ENCODE results near the gene CEP290. TPM values are rescaled to one million over a fixed set of nuclear protein-coding genes. Genes with fewer than 3 reads are reported as not detected.

Gene CEP290
- total and polyA plus RNA-seq, 2 experiments from 2014 or later: 12.1 to 17.0 TPM

- DNase-seq (ENCODE audit: low spot score): no peak
- no peak overlapping the region for H2AFZ ChIP-seq
- no peaks in the 10 kb centered on the region for H4K20me1 ChIP-seq (ENCODE audit: insufficient read depth, poor library complexity, severe bottlenecking)
- no peaks in the 10 kb centered on the region for H3K27me3 ChIP-seq
- H3K4me2 ChIP-seq: no peak overlapping the region
- no peak overlapping the region for H3K27ac ChIP-seq
- H3K4me1 ChIP-seq (ENCODE audit: insufficient read depth): no peaks in the 10 kb centered on the region
- no peaks in the 10 kb centered on the region for H3K9me3 ChIP-seq (ENCODE audit: low read depth)
- no peak overlapping the region for H3K4me3 ChIP-seq
- no peaks in the 10 kb centered on the region for H3K9me2 ChIP-seq (replicated peaks; ENCODE audit: insufficient read depth)
- TF ChIP-seq EZH2phosphoT487 (IDR thresholded peaks at IDR 0.05; ENCODE audit: low read depth, severe bottlenecking, unreplicated experiment) (no peak), CTCF (IDR thresholded peaks at IDR 0.05; ENCODE audit: poor library complexity) (no peak), EZH2 (IDR thresholded peaks at IDR 0.05; ENCODE audit: borderline replicate concordance) (no peak)
- H3K36me3 ChIP-seq (replicated peaks; ENCODE audit: insufficient read depth, low read depth): no peaks in the 10 kb centered on the region
- H3K79me2 ChIP-seq: no peaks in the 10 kb centered on the region
Observed at GRCh38 chr12:88185988-88186387, 44.1 kb upstream of the CEP290 start.

GRCh38 chr12:88185279-88185678 lies 43.4 kb upstream of the CEP290 start:
- Histone ChIP-seq H3K27ac (no peak overlapping the region), H3K9me3 (ENCODE audit: low read depth) (no peaks in the 10 kb centered on the region), H3K36me3 (replicated peaks; ENCODE audit: insufficient read depth, low read depth) (no peaks in the 10 kb centered on the region), H3K4me1 (ENCODE audit: insufficient read depth) (no peaks in the 10 kb centered on the region), H3K79me2 (no peaks in the 10 kb centered on the region), H3K9me2 (replicated peaks; ENCODE audit: insufficient read depth) (no peaks in the 10 kb centered on the region), H3K4me2 (no peak overlapping the region), H2AFZ (no peak overlapping the region), H3K4me3 (no peak overlapping the region), H3K27me3 (no peaks in the 10 kb centered on the region), H4K20me1 (ENCODE audit: insufficient read depth, poor library complexity, severe bottlenecking) (no peaks in the 10 kb centered on the region)
- WGBS (ENCODE audit: low lambda C conversion rate, missing lambda C conversion rate): 100% methylated on average over 2 of the region's 2 CpGs
- DNase-seq (ENCODE audit: low spot score): no peak
- TF ChIP-seq EZH2 (IDR thresholded peaks at IDR 0.05; ENCODE audit: borderline replicate concordance) (no peak), EZH2phosphoT487 (IDR thresholded peaks at IDR 0.05; ENCODE audit: low read depth, severe bottlenecking, unreplicated experiment) (no peak), CTCF (IDR thresholded peaks at IDR 0.05; ENCODE audit: poor library complexity) (no peak)

- H3K4me1 ChIP-seq (ENCODE audit: insufficient read depth): peaks cover 5% of the 10 kb centered on the region
- WGBS (ENCODE audit: low lambda C conversion rate, missing lambda C conversion rate): 42% methylated on average over 3 of the region's 3 CpGs
Observed at GRCh38 chr12:88184196-88184595, 42.3 kb upstream of the CEP290 start.

More at GRCh38 chr12:88184196-88184595, 42.3 kb upstream of the CEP290 start:
- Histone ChIP-seq H3K27me3 (no peaks in the 10 kb centered on the region), H3K4me3 (no peak overlapping the region), H3K4me2 (no peak overlapping the region), H3K27ac (no peak overlapping the region), H3K9me2 (replicated peaks; ENCODE audit: insufficient read depth) (no peaks in the 10 kb centered on the region), H3K36me3 (replicated peaks; ENCODE audit: insufficient read depth, low read depth) (no peaks in the 10 kb centered on the region), H3K79me2 (no peaks in the 10 kb centered on the region), H4K20me1 (ENCODE audit: insufficient read depth, poor library complexity, severe bottlenecking) (no peaks in the 10 kb centered on the region), H3K9me3 (ENCODE audit: low read depth) (no peaks in the 10 kb centered on the region), H2AFZ (no peak overlapping the region)
- TF ChIP-seq EZH2phosphoT487 (IDR thresholded peaks at IDR 0.05; ENCODE audit: low read depth, severe bottlenecking, unreplicated experiment) (no peak), EZH2 (IDR thresholded peaks at IDR 0.05; ENCODE audit: borderline replicate concordance) (no peak), CTCF (IDR thresholded peaks at IDR 0.05; ENCODE audit: poor library complexity) (no peak)
- DNase-seq (ENCODE audit: low spot score): no peak

Measured in hepatocyte (in vitro differentiated cells).